ENCODE results near the gene COL6A1.
A peak's percentile ranks its signal among the peaks of the same experiment; 100 is the strongest.

COL6A1 gene

DNA sequence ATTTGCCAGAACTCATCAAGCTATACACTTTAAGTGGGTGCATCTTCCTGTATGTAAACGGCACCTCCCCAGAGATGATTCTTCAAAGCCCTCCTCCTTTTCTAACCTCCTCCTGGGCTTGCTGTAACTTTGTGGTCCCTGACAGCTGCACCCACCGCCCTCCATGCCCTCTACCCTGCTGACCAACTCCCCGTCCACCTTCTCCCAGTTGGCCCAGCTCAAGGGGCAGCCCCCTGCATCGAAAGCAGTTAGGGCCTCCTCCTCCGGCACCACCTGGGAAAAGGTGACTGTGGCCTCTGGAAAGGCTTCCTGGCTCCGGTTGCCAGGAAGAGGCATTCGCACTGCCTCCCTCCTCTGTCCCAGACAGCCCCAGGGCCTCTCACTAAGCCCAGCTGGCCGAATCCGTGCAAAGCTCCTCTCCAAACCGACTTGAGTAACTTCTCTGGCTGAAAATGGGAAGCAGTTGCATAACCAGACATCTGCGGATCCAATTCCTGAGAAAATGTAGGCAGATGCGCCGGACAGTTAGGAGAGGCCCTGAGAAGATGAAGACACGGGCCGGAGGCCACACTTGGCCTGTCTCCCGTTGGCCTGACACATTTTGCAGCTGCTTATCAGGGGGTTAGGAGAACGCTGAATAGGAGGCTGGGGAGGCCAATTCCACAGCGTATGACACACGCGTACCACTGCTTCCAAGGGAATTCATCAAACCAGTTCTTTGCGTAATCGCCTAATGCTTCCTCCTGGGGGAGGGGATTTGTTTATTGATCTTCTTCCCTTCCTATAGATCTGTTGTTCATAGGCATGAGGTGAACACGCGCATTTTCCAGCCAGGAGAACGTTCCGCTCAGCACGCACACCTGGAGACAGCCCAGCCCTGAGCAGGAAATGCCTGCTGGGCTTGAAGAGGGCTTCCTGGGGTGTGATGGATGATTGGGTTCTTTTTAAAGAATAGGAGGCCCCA lies 67.6 kb downstream of the COL6A1 start:
- DNase-seq (ENCODE audit: low read depth, low spot score): peak; percentile 97

DNA sequence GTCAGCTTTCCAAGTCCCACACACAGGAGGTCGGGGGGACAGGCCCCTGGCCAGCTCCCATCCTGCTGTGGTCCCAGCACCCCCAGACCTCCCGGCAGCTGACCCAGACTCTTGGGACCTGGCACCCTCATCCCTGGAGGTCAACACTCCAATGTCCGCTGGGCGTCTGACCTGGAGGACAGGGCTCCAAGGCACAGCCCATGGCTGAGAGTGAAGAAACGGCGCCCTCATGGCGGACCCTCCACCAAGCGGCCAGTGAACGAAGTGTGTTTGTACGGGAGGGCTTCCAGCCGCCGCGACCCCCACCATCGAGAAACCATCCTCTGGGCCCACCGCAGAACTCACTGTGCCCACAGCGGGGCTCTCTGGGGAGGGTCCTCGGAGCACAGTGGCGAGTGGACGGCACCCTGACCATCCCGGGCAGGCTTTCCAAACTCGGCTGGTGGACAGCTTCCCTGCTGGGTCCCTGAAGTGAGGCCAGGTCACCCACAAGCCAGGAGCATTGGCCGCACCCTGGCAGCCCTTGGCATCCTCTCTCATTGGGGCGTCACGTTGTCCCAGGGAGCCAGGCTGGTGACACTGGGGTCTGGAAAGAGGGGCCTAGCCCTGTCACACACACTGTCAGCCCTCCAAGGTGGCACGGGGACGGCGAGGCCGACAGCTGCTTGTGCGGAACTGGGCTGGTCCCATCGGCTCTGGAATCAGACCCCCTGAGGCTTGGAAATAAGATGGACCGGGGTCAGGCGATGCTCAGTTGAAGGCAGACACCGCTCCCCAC lies 68.5 kb downstream of the COL6A1 start:
- no peak for DNase-seq (ENCODE audit: low read depth, low spot score)

DNA sequence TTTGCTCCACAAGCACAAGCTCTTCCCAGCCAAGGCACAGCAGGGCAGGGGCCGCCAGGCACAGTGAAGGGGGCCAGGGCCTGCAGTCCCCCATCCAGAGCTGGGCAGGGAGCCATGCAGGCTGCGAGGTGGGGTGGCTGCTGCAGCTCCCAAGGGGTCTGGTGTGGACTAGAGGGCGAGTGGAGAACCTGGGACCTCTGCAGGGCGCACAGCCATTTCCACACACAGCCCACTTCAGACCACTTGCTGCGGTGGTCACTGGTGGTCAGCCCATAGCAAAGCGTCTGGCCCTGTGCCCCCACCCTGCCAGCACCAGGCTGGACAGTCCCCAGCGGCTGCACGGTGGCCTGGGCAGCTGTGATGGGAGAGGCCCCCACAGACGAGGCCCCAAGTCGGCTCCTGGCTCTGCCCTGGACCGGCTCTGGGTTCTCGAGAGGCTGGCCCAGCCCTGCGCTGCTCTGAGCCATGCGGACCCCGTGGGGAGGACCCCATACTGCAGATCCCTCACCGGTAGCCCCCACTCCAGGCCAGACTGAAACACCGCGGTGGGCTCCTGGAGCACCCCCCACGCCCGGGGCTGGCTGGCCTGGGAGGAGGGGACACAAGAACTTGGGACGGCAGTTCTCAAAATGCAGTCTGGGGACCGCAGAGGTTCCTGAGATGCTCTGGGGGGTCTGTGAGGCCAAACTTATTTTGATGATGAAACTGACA lies 69.3 kb downstream of the COL6A1 start:
- no peak for DNase-seq (ENCODE audit: low read depth, low spot score)

DNA sequence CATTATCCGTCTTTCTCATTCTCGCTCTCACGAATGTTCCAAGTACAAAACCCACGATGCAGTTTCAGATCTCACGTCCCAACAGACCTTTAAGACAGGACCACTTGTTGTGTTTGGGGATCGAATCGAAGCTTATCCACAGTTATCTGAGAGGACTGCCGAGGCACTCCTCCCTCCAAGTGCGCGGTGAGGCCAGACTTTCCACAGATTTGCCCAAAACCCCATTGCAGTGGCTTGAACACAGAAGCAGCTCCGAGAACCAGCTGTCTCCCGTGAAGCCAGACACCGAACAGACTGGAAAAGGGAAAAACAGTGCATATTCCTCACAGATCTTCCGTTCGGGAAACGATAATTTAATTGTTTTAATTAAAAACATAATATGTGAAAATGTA lies 69.8 kb downstream of the COL6A1 start:
- DNase-seq (ENCODE audit: low read depth, low spot score): no peak

DNA sequence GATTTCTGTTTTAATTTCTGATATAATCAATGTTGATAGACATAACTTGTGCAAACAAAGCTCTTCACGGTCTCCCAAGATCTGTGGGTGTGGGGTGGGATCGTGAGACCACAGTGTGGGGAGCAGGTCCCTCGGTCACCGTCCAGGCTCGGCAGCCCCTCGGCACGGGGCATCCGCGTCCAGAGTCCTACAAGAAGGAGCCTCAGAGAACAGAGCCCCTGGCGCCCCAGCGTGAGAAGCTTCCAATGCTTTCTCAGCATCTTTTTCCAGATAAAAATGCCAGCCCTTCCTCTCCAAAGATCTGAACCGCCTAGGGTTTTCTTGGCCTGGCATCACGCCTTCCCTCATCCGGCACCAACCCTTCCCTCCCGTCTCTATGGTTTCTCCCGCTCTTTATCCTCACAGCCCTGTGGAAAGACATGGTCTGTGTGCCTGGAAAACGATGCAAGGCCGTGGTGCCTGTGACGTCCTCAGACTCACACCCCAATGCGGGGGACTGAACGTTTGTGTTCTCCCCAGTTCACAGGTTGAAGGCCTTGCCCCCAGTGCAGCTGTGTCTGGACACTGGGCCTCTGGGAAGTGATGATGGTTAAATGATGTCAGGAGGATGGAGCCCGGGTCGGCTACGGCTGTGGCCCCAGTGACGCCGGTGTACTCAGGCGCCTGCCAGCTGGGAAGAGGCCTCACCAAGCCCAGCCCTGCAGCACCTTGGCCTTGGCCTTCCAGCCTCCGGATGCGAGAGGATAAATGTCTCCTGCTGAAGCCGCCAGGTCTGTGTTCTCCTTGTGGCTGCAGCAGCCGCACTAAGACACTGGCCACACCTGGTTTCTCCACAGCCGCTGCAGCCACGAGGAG lies 70.5 kb downstream of the COL6A1 start:
- no peak for DNase-seq (ENCODE audit: low read depth, low spot score)

DNA sequence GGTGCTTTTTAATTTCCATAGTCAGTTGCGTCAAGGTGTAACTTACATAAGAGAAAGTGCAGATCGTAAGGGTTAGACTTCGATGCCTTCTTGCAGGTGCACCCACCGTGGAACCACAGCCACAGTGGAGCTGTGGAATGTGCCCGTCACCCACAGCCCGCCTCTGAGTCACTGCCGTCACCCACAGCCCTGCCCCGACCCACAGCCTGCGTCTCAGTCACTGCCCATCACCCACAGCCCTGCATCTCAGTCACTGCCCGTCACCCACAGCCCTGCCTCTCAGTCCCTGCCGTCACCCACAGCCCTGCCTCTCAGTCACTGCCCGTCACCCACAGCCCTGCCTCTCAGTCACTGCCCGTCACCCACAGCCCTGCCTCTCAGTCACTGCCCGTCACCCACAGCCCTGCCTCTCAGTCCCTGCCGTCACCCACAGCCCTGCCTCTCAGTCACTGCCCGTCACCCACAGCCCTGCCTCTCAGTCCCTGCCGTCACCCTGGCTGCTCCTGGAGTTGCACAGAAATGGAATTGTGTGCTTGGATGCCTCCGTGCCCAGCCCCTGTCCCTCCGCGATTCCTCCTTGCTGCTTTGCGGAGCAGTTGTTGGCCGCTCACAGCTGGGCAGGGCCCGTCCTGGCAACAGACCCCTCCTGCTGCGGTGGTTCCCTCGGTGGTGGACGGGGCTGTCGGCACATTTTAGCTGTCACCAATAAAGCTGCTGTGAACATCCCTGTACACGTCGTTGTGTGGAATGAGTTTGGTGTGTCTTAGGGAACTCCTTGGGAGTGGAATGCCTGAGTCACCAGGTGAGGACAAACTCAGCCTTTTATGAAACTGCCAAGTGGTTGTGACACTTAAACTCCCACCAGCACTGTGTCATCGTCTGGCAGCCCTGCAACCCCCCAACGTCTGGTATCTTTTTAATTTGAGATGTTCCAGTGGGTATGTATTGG lies 71.4 kb downstream of the COL6A1 start:
- DNase-seq (ENCODE audit: low read depth, low spot score): no peak

DNA sequence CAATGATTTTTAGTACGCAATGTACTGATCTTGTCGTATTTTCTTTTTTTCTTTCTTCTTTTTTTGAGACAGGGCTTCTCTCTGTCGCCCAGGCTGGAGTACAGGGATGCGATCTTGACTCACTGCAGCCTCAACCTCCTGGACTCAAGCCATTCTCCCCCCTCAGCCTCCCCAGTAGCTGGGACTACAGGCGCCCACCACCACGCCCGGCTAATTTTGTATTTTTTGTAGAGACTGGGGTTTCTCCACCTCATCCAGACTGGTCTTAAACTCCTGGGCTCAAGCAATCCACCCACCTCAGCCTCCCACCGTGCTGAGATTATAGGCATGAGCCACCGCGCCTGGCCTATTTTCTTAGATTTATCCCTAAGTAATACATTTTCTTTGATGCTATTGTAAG lies 72.5 kb downstream of the COL6A1 start:
- DNase-seq (ENCODE audit: low read depth, low spot score): no peak

DNA sequence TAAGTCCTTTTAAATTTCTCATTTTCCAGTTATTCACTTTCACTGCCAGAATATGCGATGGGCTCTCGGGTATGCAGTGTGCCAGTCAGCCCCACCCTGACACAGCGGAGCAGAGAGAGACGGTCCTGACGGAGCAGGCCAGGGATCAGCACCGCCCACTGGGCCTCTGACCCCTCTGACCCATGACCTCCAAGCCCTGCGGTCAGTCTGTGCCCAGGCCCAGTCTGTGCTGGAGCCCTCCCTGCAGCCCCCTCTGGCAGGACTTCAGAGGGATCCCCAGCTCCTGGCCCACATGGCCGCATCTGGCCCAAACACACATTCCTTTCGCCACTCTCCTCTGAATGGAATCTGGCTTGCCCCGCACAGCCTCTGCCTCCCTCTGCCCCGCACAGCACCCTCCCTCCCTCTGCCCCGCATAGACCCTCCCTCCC lies 72.9 kb downstream of the COL6A1 start:
- no peak for DNase-seq (ENCODE audit: low read depth, low spot score)

Measured in brain pericyte (primary cell).